Neural crest cell (in vitro differentiated cells): ENCODE results near the gene WNT11. TPM values are rescaled to one million over a fixed set of nuclear protein-coding genes. Genes with fewer than 3 reads are reported as not detected.

ENCODE experiments used
- DNase-seq: peaks from one replicate; pipeline ENCODE4 v3.0.0; 2021; ENCODE audit warnings: low read depth, mixed read lengths, low spot score
- H3K27ac Mint-ChIP-seq: one replicate; pipeline ENCODE4 v1.8.0; 2021; ENCODE audit warnings: mild to moderate bottlenecking, mixed read lengths; ENCODE audit not compliant: unreplicated experiment
- H3K27me3 Mint-ChIP-seq: 2 replicates; pipeline ENCODE4 v1.8.0; 2021; ENCODE audit warnings: low read depth, mild to moderate bottlenecking, mixed read lengths
- H3K36me3 Mint-ChIP-seq: 2 replicates; pipeline ENCODE4 v1.8.0; 2021; ENCODE audit warnings: low read depth, mild to moderate bottlenecking, mixed read lengths
- H3K4me1 Mint-ChIP-seq: 2 replicates; pipeline ENCODE4 v1.8.0; 2021; ENCODE audit warnings: mixed read lengths
- H3K4me3 Mint-ChIP-seq: one replicate; pipeline ENCODE4 v1.8.0; 2021; ENCODE audit warnings: mild to moderate bottlenecking, mixed read lengths
- H3K9me3 Mint-ChIP-seq: 2 replicates; pipeline ENCODE4 v1.8.0; 2021; ENCODE audit warnings: mixed read lengths
- total RNA-seq: library from RNA; stranded (reverse); gene quantifications from 2 replicates; pipeline ENCODE4 v1.2.1, GENCODE V29; 2021
- TF ChIP-seq, protein P1 (sequence below): fragments of 200-600 bp; sonication (generic); conservative IDR thresholded peaks from 2 replicates; pipeline ENCODE4 v1.5.0; 2021; ENCODE audit warnings: antibody characterized with exemption, mild to moderate bottlenecking

Gene WNT11
- total RNA-seq, 1 donor from 2014 or later, result 0.19 TPM

DNA sequence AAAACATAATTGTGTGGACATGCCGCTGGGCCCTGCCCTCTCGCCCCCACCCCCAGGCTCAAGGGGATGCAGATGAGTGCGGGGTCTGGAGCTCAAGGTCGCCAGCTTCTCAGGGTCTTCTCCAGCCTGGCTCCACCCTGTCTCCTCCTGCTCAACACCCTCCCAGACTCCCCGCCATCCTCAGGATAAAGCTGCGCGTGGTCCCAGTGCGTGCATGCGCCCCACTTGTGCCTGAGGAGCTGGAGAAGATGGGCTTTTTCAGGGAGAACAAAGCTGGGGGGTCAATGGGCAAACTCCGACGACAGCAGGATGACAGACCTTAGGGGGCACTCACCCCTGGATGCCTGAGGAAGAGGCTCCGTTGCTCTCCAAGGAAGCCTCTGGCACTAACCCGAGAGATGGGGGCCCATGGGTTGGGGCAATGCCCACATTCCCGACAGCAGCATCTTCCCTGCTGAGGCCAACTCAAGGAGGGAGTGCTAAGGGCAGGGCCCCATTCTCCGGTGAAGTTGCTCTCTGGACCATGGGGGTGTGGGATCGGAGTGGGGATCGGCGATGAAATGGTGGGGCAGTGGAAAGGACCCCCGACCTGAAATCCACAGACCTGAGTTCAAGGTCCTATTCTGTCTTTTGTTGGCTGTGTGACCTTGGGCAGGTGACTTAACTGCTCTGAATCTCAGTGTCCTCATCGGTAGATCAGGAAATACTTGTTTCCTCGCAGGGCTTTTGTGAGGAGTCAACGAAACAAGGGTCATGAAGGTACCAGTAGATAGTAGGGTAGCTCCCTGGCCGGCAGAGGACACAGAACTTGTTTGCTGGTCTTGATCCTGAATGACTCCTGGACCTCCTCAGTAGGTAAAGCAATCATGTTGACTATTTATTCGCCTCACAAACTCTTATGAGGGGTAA is 47.7 kb downstream of the WNT11 start:
- Mint-ChIP-seq H3K9me3 (no peaks in the 10 kb centered on the region), H3K36me3 (no peaks in the 10 kb centered on the region), H3K4me3 (no peak overlapping the region), H3K4me1 (peaks cover 5% of the 10 kb centered on the region), H3K27ac (no peak overlapping the region), H3K27me3 (peaks cover 2% of the 10 kb centered on the region)
- TF ChIP-seq, protein P1, sequence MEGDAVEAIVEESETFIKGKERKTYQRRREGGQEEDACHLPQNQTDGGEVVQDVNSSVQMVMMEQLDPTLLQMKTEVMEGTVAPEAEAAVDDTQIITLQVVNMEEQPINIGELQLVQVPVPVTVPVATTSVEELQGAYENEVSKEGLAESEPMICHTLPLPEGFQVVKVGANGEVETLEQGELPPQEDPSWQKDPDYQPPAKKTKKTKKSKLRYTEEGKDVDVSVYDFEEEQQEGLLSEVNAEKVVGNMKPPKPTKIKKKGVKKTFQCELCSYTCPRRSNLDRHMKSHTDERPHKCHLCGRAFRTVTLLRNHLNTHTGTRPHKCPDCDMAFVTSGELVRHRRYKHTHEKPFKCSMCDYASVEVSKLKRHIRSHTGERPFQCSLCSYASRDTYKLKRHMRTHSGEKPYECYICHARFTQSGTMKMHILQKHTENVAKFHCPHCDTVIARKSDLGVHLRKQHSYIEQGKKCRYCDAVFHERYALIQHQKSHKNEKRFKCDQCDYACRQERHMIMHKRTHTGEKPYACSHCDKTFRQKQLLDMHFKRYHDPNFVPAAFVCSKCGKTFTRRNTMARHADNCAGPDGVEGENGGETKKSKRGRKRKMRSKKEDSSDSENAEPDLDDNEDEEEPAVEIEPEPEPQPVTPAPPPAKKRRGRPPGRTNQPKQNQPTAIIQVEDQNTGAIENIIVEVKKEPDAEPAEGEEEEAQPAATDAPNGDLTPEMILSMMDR, result no peak
- DNase-seq, result no peak

DNA sequence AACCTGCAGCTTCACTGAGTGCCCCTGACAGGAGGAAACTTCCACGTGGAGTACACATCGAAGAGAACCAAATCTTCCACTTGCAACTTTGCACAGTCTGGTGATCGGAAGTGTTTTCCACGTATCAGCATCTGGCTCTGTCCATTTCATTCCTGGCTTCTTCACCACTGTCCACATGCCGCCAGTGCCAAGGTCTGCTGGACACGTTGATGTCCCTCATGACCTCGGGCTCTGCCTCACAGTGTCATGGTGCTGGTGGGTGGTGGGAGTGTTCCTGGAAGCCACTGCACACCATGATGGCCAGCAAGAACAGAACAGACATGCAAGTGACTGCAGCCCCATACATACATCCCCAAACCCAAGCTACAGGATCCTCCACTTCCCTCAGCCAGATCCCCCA is 48.4 kb downstream of the WNT11 start:
- H3K4me1 Mint-ChIP-seq, result peaks cover 11% of the 10 kb centered on the region
- H3K36me3 Mint-ChIP-seq, result no peaks in the 10 kb centered on the region
- H3K27ac Mint-ChIP-seq, result no peak overlapping the region
- H3K9me3 Mint-ChIP-seq, result no peaks in the 10 kb centered on the region
- peaks cover 2% of the 10 kb centered on the region for H3K27me3 Mint-ChIP-seq
- H3K4me3 Mint-ChIP-seq, result no peak overlapping the region
- no peak for DNase-seq
- TF ChIP-seq, protein P1, result no peak

DNA sequence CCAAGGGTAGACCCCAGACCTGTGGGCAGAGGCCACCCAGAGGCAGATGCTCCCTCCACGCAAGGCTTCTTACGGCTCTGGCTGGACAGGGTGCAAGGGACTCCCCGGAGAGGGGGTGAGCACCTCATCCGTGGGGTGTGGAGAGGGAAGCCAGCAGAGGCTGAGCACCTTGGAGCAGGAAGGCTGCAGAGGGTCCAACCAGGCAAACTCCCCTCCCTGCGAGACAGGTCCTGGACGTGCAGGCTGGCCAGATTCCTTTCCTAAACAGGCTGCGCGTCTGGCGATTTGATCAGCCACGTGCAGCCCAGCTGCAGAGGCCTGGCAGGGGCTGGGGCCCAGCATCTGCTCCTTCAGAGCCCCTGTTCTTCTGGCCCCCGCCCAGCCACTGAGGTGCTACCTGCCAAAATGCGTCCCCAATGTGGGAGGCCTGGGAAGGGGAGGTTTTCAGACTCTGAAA is 49.3 kb downstream of the WNT11 start:
- Mint-ChIP-seq H3K36me3 (no peaks in the 10 kb centered on the region), H3K9me3 (no peaks in the 10 kb centered on the region), H3K27ac (no peak overlapping the region), H3K27me3 (peaks cover 5% of the 10 kb centered on the region), H3K4me3 (no peak overlapping the region), H3K4me1 (peaks cover 17% of the 10 kb centered on the region)
- DNase-seq, result no peak
- TF ChIP-seq, protein P1, result no peak

DNA sequence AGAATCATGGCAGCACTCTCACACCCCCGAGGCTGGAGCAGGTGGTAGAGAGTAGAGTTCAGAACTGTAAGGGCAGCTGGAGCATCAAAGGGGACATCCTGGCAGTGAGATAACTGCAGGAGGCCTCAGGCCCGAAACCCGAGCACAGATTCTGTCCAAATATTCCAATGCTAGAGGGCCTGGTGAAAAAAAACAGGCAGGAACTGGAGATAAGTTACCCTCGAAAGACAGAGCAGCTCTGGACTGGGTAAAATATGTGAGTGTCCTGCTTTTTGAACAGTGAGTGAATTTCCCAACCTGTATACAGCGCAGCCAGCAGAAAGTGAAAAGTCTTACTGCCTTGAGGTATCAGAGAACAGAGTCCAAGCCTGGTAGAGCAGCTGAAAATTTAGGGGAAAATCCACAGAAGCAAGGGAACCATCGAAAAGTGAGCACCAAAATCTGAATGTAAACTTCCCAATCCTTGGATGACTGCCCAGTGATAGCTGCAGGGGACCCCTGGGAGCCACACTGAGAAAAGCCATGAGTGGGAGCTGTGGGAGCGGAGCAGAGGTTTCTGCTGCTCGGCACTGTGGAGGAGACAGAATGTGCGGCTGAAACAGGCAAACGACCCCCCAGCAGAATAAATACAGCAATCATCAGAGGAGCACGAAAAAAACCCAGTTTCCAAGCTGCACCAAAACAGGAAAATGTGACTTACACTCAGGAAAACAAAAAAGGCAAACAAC is 50.6 kb downstream of the WNT11 start:
- no peaks in the 10 kb centered on the region for H3K36me3 Mint-ChIP-seq
- H3K27ac Mint-ChIP-seq, result no peak overlapping the region
- H3K9me3 Mint-ChIP-seq, result no peaks in the 10 kb centered on the region
- H3K4me1 Mint-ChIP-seq, result peaks cover 19% of the 10 kb centered on the region
- H3K27me3 Mint-ChIP-seq, result peaks cover 5% of the 10 kb centered on the region
- TF ChIP-seq, protein P1, result no peak
- H3K4me3 Mint-ChIP-seq, result no peak overlapping the region
- DNase-seq, result no peak

DNA sequence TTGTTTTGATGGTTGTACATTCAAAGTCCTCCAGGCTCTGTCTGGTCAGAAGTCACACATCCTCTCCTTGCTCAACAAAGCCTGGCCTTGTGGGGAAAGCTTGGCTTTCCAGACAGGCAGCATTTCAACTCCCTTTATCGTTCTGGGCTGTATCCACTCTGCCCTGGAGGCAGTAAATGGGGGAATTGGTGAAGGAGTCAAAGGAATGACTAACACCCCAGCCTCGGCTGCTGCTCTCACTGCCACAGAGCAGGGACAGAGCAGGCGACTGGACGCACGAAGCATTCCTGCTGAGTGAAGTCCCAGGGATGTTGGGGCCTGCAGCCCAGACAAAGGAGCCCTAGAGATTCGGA is 52.8 kb downstream of the WNT11 start:
- Mint-ChIP-seq H3K27ac (peak overlapping the region; percentile 25), H3K27me3 (peaks cover 5% of the 10 kb centered on the region), H3K36me3 (no peaks in the 10 kb centered on the region), H3K4me1 (peaks cover 24% of the 10 kb centered on the region), H3K4me3 (peak overlapping the region; percentile 2), H3K9me3 (no peaks in the 10 kb centered on the region)
- TF ChIP-seq, protein P1, result no peak
- peak; percentile 23 for DNase-seq
